K562 (cell line): Measurements from ENCODE around the gene ZNF487. TPM values are rescaled to one million over a fixed set of nuclear protein-coding genes. Genes with fewer than 3 reads are reported as not detected.
A peak's percentile ranks its signal among the peaks of the same experiment; 100 is the strongest.

ENCODE experiments used
- ELF1 ChIP-seq: fragments of 200-800 bp; sonication (Bioruptor generic); IDR thresholded peaks from 2 replicates; pipeline ENCODE4 v1.6.1; 2016; ENCODE audit warnings: missing genetic modification characterization, missing compliant biosample characterization
- KHSRP ChIP-seq: fragments of 450-650 bp; IDR thresholded peaks from 2 replicates; pipeline ENCODE4 v1.6.1; 2017
- KLF1 ChIP-seq: fragments of 450-650 bp; IDR thresholded peaks from 2 replicates; pipeline ENCODE4 v1.6.1; 2016; ENCODE audit warnings: missing genetic modification characterization, missing compliant biosample characterization
- SMC3 ChIP-seq: conservative IDR thresholded peaks from 2 replicates; pipeline ENCODE4 v1.6.1; 2011; ENCODE audit warnings: low read depth, low read length, improper control_type of control experiment; ENCODE audit not compliant: insufficient read depth
- U2AF1 ChIP-seq: fragments of 200-400 bp; formaldehyde crosslinking; optimal IDR thresholded peaks from 2 replicates; pipeline ENCODE3; 2017; ENCODE audit warnings: mild to moderate bottlenecking, low read depth, low read length, moderate library complexity
- ZC3H4 ChIP-seq: sonication (generic); formaldehyde crosslinking; IDR thresholded peaks from 2 replicates; pipeline ENCODE4 v1.9.0; 2021; ENCODE audit warnings: missing genetic modification reagents, borderline replicate concordance
- ZNF140 ChIP-seq: fragments of 250-450 bp; sonication (Bioruptor Pico); IDR thresholded peaks from 2 replicates; pipeline ENCODE4 v1.8.0; 2021; ENCODE audit warnings: moderate library complexity, mild to moderate bottlenecking, inconsistent platforms
- ZNF274 ChIP-seq: IDR thresholded peaks from 2 replicates; pipeline ENCODE4 v1.6.1; 2011; ENCODE audit warnings: low read depth, mild to moderate bottlenecking, low read length, moderate library complexity, borderline replicate concordance
- polyA plus RNA-seq, 8 experiments: library from polyadenylated mRNA; depleted of rRNA in 4 of 8; stranded (reverse) in 5 of 8; unstranded in 3 of 8; fragments of >200 nt; fragmentation: Nextera tagmentation in 2 of 8; fragmentation: Illumina TruSeq in 1 of 8; extraction: Ambion mirVana in 2 of 8; extraction: Trizol in 1 of 8; gene quantifications; 2 replicates each; pipeline versions ENCODE4 v1.2.1 to v1.2.3, GENCODE V29; 2011 to 2014; ENCODE audit warnings: inconsistent platforms in 1 of 8, missing spikeins in 1 of 8
- total RNA-seq, 7 experiments: library from RNA; depleted of rRNA in 6 of 7; stranded (reverse); fragments of >200 nt in 6 of 7; fragmentation: Illumina TruSeq in 2 of 7; extraction: Trizol in 2 of 7; gene quantifications; 2 replicates each; pipeline versions ENCODE4 v1.2.1 to v1.2.3, GENCODE V29; 2011 to 2021; ENCODE audit warnings: low replicate concordance in 1 of 7
- TF ChIP-seq, protein P1 (sequence below): fragments of 450-650 bp; formaldehyde crosslinking; IDR thresholded peaks from 2 replicates; pipeline ENCODE4 v1.4.0; 2022; ENCODE audit warnings: mild to moderate bottlenecking, moderate library complexity
- TF ChIP-seq, protein P2 (sequence below): sonication (generic); formaldehyde crosslinking; IDR thresholded peaks from 2 replicates; pipeline ENCODE4 v1.4.0; 2020; ENCODE audit warnings: mild to moderate bottlenecking, missing genetic modification reagents
- TF ChIP-seq, protein P3 (sequence below): fragments of 250-450 bp; sonication (Bioruptor Pico); IDR thresholded peaks from 2 replicates; pipeline ENCODE4 v1.5.0; 2022; ENCODE audit warnings: mild to moderate bottlenecking
- TF ChIP-seq, protein P4 (sequence below): fragments of 450-650 bp; IDR thresholded peaks from 2 replicates; pipeline ENCODE4 v1.6.1; 2016; ENCODE audit warnings: low read depth, mild to moderate bottlenecking, moderate library complexity
- TF ChIP-seq, protein P5 (sequence below): sonication (generic); formaldehyde crosslinking; IDR thresholded peaks from 2 replicates; pipeline ENCODE4 v1.8.1; 2023; ENCODE audit warnings: missing genetic modification reagents, mild to moderate bottlenecking, borderline replicate concordance

Gene ZNF487
- total and polyA plus RNA-seq, 9 of the 15 experiments (the other 6 are each of a cell fraction or from before 2014, with no cell fraction given): 1.9 to 6.5 (median 4.2) TPM

DNA sequence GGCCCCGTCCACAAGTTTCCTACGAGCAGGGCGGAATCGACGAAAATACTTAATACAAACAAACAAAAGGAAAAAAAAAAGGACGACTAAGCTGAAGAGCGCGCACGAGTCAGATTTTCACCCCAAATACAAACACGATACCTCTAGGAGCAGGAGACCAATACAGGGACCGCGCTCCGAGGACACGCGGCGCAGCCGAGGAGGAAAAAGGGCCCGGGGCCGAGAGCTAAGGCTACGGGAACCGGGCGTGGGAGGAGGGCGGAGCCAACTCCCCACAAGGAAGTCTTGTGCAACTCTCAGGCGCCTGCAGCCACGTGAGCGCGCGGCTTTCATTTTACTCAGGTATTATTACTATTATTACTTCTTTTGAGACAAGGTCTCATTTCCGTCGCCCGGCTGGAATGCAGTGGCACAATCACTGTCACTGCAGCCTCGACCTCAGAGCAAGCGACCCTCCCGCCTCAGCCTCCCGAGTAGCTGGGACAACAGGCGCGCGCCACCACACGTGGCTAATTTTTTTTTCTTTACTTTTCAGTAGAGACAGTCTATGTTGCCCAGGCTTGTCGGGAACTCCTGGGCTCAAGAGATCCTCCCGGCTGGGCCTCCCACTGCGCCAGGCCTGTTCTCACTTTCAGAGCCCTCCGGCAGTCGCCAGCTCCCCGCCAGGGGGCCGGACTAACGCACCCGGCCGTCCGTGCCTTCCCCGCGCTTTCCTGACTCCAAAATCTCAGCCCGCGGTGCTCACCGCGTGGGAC, 29.2 kb upstream of the ZNF487 start (continued):
- TF ChIP-seq, protein P1, sequence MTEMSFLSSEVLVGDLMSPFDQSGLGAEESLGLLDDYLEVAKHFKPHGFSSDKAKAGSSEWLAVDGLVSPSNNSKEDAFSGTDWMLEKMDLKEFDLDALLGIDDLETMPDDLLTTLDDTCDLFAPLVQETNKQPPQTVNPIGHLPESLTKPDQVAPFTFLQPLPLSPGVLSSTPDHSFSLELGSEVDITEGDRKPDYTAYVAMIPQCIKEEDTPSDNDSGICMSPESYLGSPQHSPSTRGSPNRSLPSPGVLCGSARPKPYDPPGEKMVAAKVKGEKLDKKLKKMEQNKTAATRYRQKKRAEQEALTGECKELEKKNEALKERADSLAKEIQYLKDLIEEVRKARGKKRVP (CRISPR knock-in tag): no peak
- TF ChIP-seq, protein P2, sequence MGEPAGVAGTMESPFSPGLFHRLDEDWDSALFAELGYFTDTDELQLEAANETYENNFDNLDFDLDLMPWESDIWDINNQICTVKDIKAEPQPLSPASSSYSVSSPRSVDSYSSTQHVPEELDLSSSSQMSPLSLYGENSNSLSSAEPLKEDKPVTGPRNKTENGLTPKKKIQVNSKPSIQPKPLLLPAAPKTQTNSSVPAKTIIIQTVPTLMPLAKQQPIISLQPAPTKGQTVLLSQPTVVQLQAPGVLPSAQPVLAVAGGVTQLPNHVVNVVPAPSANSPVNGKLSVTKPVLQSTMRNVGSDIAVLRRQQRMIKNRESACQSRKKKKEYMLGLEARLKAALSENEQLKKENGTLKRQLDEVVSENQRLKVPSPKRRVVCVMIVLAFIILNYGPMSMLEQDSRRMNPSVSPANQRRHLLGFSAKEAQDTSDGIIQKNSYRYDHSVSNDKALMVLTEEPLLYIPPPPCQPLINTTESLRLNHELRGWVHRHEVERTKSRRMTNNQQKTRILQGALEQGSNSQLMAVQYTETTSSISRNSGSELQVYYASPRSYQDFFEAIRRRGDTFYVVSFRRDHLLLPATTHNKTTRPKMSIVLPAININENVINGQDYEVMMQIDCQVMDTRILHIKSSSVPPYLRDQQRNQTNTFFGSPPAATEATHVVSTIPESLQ (CRISPR knock-in tag): no peak
- TF ChIP-seq ZNF140 (CRISPR knock-in tag) (no peak), KLF1 (tag) (no peak), ZC3H4 (0 out of 2 replicates have a peak, but pooled peaks have one; percentile 64), U2AF1 (peak; percentile 74), SMC3 (no peak), ZNF274 (no peak), ELF1 (tag) (peak; percentile 74), KHSRP (0 out of 2 replicates have a peak, but pooled peaks have one; percentile 1)
- TF ChIP-seq, protein P3, sequence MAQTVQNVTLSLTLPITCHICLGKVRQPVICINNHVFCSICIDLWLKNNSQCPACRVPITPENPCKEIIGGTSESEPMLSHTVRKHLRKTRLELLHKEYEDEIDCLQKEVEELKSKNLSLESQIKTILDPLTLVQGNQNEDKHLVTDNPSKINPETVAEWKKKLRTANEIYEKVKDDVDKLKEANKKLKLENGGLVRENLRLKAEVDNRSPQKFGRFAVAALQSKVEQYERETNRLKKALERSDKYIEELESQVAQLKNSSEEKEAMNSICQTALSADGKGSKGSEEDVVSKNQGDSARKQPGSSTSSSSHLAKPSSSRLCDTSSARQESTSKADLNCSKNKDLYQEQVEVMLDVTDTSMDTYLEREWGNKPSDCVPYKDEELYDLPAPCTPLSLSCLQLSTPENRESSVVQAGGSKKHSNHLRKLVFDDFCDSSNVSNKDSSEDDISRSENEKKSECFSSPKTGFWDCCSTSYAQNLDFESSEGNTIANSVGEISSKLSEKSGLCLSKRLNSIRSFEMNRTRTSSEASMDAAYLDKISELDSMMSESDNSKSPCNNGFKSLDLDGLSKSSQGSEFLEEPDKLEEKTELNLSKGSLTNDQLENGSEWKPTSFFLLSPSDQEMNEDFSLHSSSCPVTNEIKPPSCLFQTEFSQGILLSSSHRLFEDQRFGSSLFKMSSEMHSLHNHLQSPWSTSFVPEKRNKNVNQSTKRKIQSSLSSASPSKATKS: no peak
- TF ChIP-seq, protein P4, sequence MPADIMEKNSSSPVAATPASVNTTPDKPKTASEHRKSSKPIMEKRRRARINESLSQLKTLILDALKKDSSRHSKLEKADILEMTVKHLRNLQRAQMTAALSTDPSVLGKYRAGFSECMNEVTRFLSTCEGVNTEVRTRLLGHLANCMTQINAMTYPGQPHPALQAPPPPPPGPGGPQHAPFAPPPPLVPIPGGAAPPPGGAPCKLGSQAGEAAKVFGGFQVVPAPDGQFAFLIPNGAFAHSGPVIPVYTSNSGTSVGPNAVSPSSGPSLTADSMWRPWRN: no peak; the same call in 1 of the 2 replicates
- TF ChIP-seq, protein P5, sequence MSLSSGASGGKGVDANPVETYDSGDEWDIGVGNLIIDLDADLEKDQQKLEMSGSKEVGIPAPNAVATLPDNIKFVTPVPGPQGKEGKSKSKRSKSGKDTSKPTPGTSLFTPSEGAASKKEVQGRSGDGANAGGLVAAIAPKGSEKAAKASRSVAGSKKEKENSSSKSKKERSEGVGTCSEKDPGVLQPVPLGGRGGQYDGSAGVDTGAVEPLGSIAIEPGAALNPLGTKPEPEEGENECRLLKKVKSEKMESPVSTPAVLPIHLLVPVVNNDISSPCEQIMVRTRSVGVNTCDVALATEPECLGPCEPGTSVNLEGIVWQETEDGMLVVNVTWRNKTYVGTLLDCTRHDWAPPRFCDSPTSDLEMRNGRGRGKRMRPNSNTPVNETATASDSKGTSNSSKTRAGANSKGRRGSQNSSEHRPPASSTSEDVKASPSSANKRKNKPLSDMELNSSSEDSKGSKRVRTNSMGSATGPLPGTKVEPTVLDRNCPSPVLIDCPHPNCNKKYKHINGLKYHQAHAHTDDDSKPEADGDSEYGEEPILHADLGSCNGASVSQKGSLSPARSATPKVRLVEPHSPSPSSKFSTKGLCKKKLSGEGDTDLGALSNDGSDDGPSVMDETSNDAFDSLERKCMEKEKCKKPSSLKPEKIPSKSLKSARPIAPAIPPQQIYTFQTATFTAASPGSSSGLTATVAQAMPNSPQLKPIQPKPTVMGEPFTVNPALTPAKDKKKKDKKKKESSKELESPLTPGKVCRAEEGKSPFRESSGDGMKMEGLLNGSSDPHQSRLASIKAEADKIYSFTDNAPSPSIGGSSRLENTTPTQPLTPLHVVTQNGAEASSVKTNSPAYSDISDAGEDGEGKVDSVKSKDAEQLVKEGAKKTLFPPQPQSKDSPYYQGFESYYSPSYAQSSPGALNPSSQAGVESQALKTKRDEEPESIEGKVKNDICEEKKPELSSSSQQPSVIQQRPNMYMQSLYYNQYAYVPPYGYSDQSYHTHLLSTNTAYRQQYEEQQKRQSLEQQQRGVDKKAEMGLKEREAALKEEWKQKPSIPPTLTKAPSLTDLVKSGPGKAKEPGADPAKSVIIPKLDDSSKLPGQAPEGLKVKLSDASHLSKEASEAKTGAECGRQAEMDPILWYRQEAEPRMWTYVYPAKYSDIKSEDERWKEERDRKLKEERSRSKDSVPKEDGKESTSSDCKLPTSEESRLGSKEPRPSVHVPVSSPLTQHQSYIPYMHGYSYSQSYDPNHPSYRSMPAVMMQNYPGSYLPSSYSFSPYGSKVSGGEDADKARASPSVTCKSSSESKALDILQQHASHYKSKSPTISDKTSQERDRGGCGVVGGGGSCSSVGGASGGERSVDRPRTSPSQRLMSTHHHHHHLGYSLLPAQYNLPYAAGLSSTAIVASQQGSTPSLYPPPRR (CRISPR knock-in tag): peak; percentile 83; the same call in 1 of the 2 replicates
